ENCODE data around the gene EMP2.

Gene EMP2

GRCh38 chr16:10541366-10541765 is 39.0 kb downstream of the EMP2 start:
- H3K4me3 ChIP-seq (ENCODE audit: low read length) = no peak overlapping the region
- no peaks in the 10 kb centered on the region for H3K36me3 ChIP-seq (ENCODE audit: control insufficient read depth, low read length)
- H4K20me1 ChIP-seq (ENCODE audit: control insufficient read depth, insufficient read depth, low read depth, low read length) = no peaks in the 10 kb centered on the region
- H3K27ac ChIP-seq (ENCODE audit: low read depth, low read length) = no peak overlapping the region
- H3K9me3 ChIP-seq (ENCODE audit: control insufficient read depth, insufficient read depth, low read length) = no peaks in the 10 kb centered on the region
- no peaks in the 10 kb centered on the region for H3F3A ChIP-seq (ENCODE audit: control insufficient read depth, insufficient read depth)
- no peaks in the 10 kb centered on the region for H3K4me1 ChIP-seq (ENCODE audit: control insufficient read depth, low read length)
- no peaks in the 10 kb centered on the region for H3K9me2 ChIP-seq (replicated peaks; ENCODE audit: control insufficient read depth, low read length)
- TF ChIP-seq EZH2phosphoT487 (IDR thresholded peaks at IDR 0.05; ENCODE audit: borderline replicate concordance, low read length) = no peak
- TF ChIP-seq CTCF (IDR thresholded peaks at IDR 0.05; ENCODE audit: low read depth, low read length, poor library complexity, severe bottlenecking) = no peak
- H3K27me3 ChIP-seq (ENCODE audit: control insufficient read depth, low read length) = no peaks in the 10 kb centered on the region
- no peaks in the 10 kb centered on the region for H3K79me2 ChIP-seq (ENCODE audit: control insufficient read depth, low read length)
- H3K4me2 ChIP-seq (ENCODE audit: low read length) = no peak overlapping the region

GRCh38 chr16:10539793-10540192 is 40.6 kb downstream of the EMP2 start:
- Histone ChIP-seq H4K20me1 (ENCODE audit: control insufficient read depth, insufficient read depth, low read depth, low read length) (no peaks in the 10 kb centered on the region), H3K79me2 (ENCODE audit: control insufficient read depth, low read length) (no peaks in the 10 kb centered on the region), H3K4me2 (ENCODE audit: low read length) (no peak overlapping the region), H3K4me1 (ENCODE audit: control insufficient read depth, low read length) (no peaks in the 10 kb centered on the region), H3K9me3 (ENCODE audit: control insufficient read depth, insufficient read depth, low read length) (no peaks in the 10 kb centered on the region), H3K36me3 (ENCODE audit: control insufficient read depth, low read length) (no peaks in the 10 kb centered on the region), H3K9me2 (replicated peaks; ENCODE audit: control insufficient read depth, low read length) (no peaks in the 10 kb centered on the region), H3K27ac (ENCODE audit: low read depth, low read length) (no peak overlapping the region), H3K4me3 (ENCODE audit: low read length) (no peak overlapping the region), H3K27me3 (ENCODE audit: control insufficient read depth, low read length) (no peaks in the 10 kb centered on the region), H3F3A (ENCODE audit: control insufficient read depth, insufficient read depth) (no peaks in the 10 kb centered on the region)
- TF ChIP-seq EZH2phosphoT487 (IDR thresholded peaks at IDR 0.05; ENCODE audit: borderline replicate concordance, low read length) (no peak), CTCF (IDR thresholded peaks at IDR 0.05; ENCODE audit: low read depth, low read length, poor library complexity, severe bottlenecking) (no peak)

- Histone ChIP-seq H4K20me1 (ENCODE audit: control insufficient read depth, insufficient read depth, low read depth, low read length) (no peaks in the 10 kb centered on the region), H3K9me3 (ENCODE audit: control insufficient read depth, insufficient read depth, low read length) (no peaks in the 10 kb centered on the region), H3K36me3 (ENCODE audit: control insufficient read depth, low read length) (no peaks in the 10 kb centered on the region), H3K4me3 (ENCODE audit: low read length) (no peak overlapping the region), H3K27me3 (ENCODE audit: control insufficient read depth, low read length) (no peaks in the 10 kb centered on the region), H3K9me2 (replicated peaks; ENCODE audit: control insufficient read depth, low read length) (no peaks in the 10 kb centered on the region), H3K79me2 (ENCODE audit: control insufficient read depth, low read length) (no peaks in the 10 kb centered on the region), H3K4me1 (ENCODE audit: control insufficient read depth, low read length) (no peaks in the 10 kb centered on the region), H3K27ac (ENCODE audit: low read depth, low read length) (no peak overlapping the region), H3F3A (ENCODE audit: control insufficient read depth, insufficient read depth) (no peaks in the 10 kb centered on the region), H3K4me2 (ENCODE audit: low read length) (no peak overlapping the region)
- TF ChIP-seq EZH2phosphoT487 (IDR thresholded peaks at IDR 0.05; ENCODE audit: borderline replicate concordance, low read length) (no peak), CTCF (IDR thresholded peaks at IDR 0.05; ENCODE audit: low read depth, low read length, poor library complexity, severe bottlenecking) (no peak)
Observed at GRCh38 chr16:10539236-10539635, 41.2 kb downstream of the EMP2 start.

- no peaks in the 10 kb centered on the region for H3K27me3 ChIP-seq (ENCODE audit: control insufficient read depth, low read length)
- H3F3A ChIP-seq (ENCODE audit: control insufficient read depth, insufficient read depth) = no peaks in the 10 kb centered on the region
- H3K79me2 ChIP-seq (ENCODE audit: control insufficient read depth, low read length) = no peaks in the 10 kb centered on the region
- H3K27ac ChIP-seq (ENCODE audit: low read depth, low read length) = no peak overlapping the region
- no peaks in the 10 kb centered on the region for H4K20me1 ChIP-seq (ENCODE audit: control insufficient read depth, insufficient read depth, low read depth, low read length)
- H3K4me2 ChIP-seq (ENCODE audit: low read length) = no peak overlapping the region
- no peaks in the 10 kb centered on the region for H3K4me1 ChIP-seq (ENCODE audit: control insufficient read depth, low read length)
- H3K9me2 ChIP-seq (replicated peaks; ENCODE audit: control insufficient read depth, low read length) = no peaks in the 10 kb centered on the region
- TF ChIP-seq CTCF (IDR thresholded peaks at IDR 0.05; ENCODE audit: low read depth, low read length, poor library complexity, severe bottlenecking) (no peak), EZH2phosphoT487 (IDR thresholded peaks at IDR 0.05; ENCODE audit: borderline replicate concordance, low read length) (no peak)
- no peaks in the 10 kb centered on the region for H3K9me3 ChIP-seq (ENCODE audit: control insufficient read depth, insufficient read depth, low read length)
- no peak overlapping the region for H3K4me3 ChIP-seq (ENCODE audit: low read length)
- H3K36me3 ChIP-seq (ENCODE audit: control insufficient read depth, low read length) = no peaks in the 10 kb centered on the region
Observed at GRCh38 chr16:10538583-10538982, 41.8 kb downstream of the EMP2 start.
